Gastroesophageal sphincter (tissue), 4 donors: ENCODE data around the gene GPR183. TPM values are rescaled to one million over a fixed set of nuclear protein-coding genes. Genes with fewer than 3 reads are reported as not detected.
A peak's percentile ranks its signal among the peaks of the same experiment; 100 is the strongest.

ENCODE experiments used
- ATAC-seq: fragments of 150-250 bp; one replicate; pipeline ENCODE4 v1.9.1; 2016; ENCODE audit warnings: mild to moderate bottlenecking, moderate library complexity
- H3K27ac ChIP-seq, 4 donors: fragments of 200-600 bp; sonication (generic) in 3 of 4; 1 replicate in 3 of 4; 2 replicates in 1 of 4; pipeline ENCODE4 v1.5.1; 2016 to 2019
- H3K27me3 ChIP-seq: fragments of 200-600 bp; sonication (generic); one replicate; pipeline ENCODE4 v1.5.1; 2019
- H3K36me3 ChIP-seq, 2 donors: fragments of 200-600 bp; sonication (generic); one replicate each; pipeline ENCODE4 v1.5.1; 2019; ENCODE audit warnings: control low read depth in 1 of 2
- H3K4me1 ChIP-seq, 3 donors: fragments of 200-600 bp; sonication (generic); 1 replicate in 2 of 3; 2 replicates in 1 of 3; pipeline ENCODE4 v1.5.1; 2016 to 2019; ENCODE audit warnings: control low read depth in 2 of 3
- H3K4me3 ChIP-seq, 2 donors: fragments of 200-600 bp; sonication (generic); one replicate each; pipeline ENCODE4 v1.5.1; 2019; ENCODE audit warnings: mild to moderate bottlenecking in 1 of 2, moderate library complexity in 1 of 2
- H3K9me3 ChIP-seq, 3 donors: fragments of 200-600 bp; sonication (generic); one replicate each; pipeline ENCODE4 v1.5.1; 2017 to 2019; ENCODE audit warnings: control low read depth in 2 of 3
- EP300 ChIP-seq: sonication (generic); formaldehyde crosslinking; IDR thresholded peaks from one replicate; pipeline ENCODE4 v1.6.1; 2017; ENCODE audit warnings: antibody characterized with exemption, mild to moderate bottlenecking
- POLR2A ChIP-seq, 2 donors: fragments of 450-650 bp; IDR thresholded peaks; one replicate each; pipeline ENCODE4 v1.6.1; 2017; ENCODE audit warnings: antibody characterized with exemption in 2 of 2, mild to moderate bottlenecking in 2 of 2, moderate library complexity in 1 of 2
- POLR2AphosphoS5 ChIP-seq: sonication (generic); formaldehyde crosslinking; IDR thresholded peaks from one replicate; pipeline ENCODE4 v1.6.1; 2017; ENCODE audit warnings: antibody characterized with exemption
- WGBS, 2 donors: methylation state at CpG; one replicate each; pipeline ENCODE4 v1.1.5; 2018; ENCODE audit warnings: low coverage in 1 of 2; 5-methylcytosine and 5-hydroxymethylcytosine counted together
- total RNA-seq, 4 donors: library from RNA; depleted of rRNA; stranded (reverse); fragments of >200 nt; gene quantifications; one replicate each; pipeline ENCODE4 v1.1.0, GENCODE V29; 2016
- TF ChIP-seq, protein P1 (sequence below), 4 experiments: fragments of 200-600 bp in 2 of 4; fragments of 450-650 bp in 2 of 4; sonication (generic) in 1 of 4; IDR thresholded peaks; one replicate each; pipeline ENCODE4 v1.5.1; 2017 to 2019; ENCODE audit warnings: antibody characterized with exemption in 4 of 4, mild to moderate bottlenecking in 2 of 4, moderate library complexity in 2 of 4

The GPR183 gene
- total RNA-seq, 4 donors from 2014 or later, result 11.5 to 23.8 (median 18.1) TPM

- Histone ChIP-seq H3K36me3 (peaks cover 0 to 13% of the 10 kb centered on the region in 2 donors), H3K4me1 (no peaks in the 10 kb centered on the region), H3K27ac (peak overlapping the region in 1 of 4 donors; percentile 6), H3K9me3 (no peaks in the 10 kb centered on the region), H3K4me3 (no peak overlapping the region), H3K27me3 (no peaks in the 10 kb centered on the region)
- WGBS, 2 donors, result 71 to 77% methylated on average over 3 of the region's 3 CpGs
- TF ChIP-seq EP300 (no peak), POLR2A (IDR thresholded peaks at IDR 0.05) (no peak), POLR2AphosphoS5 (no peak)
- TF ChIP-seq, protein P1, sequence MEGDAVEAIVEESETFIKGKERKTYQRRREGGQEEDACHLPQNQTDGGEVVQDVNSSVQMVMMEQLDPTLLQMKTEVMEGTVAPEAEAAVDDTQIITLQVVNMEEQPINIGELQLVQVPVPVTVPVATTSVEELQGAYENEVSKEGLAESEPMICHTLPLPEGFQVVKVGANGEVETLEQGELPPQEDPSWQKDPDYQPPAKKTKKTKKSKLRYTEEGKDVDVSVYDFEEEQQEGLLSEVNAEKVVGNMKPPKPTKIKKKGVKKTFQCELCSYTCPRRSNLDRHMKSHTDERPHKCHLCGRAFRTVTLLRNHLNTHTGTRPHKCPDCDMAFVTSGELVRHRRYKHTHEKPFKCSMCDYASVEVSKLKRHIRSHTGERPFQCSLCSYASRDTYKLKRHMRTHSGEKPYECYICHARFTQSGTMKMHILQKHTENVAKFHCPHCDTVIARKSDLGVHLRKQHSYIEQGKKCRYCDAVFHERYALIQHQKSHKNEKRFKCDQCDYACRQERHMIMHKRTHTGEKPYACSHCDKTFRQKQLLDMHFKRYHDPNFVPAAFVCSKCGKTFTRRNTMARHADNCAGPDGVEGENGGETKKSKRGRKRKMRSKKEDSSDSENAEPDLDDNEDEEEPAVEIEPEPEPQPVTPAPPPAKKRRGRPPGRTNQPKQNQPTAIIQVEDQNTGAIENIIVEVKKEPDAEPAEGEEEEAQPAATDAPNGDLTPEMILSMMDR (IDR thresholded peaks at IDR 0.05), result no peak
- no peak for ATAC-seq
Observed at GRCh38 chr13:99258946-99259345, 48.3 kb downstream of the GPR183 start.

DNA sequence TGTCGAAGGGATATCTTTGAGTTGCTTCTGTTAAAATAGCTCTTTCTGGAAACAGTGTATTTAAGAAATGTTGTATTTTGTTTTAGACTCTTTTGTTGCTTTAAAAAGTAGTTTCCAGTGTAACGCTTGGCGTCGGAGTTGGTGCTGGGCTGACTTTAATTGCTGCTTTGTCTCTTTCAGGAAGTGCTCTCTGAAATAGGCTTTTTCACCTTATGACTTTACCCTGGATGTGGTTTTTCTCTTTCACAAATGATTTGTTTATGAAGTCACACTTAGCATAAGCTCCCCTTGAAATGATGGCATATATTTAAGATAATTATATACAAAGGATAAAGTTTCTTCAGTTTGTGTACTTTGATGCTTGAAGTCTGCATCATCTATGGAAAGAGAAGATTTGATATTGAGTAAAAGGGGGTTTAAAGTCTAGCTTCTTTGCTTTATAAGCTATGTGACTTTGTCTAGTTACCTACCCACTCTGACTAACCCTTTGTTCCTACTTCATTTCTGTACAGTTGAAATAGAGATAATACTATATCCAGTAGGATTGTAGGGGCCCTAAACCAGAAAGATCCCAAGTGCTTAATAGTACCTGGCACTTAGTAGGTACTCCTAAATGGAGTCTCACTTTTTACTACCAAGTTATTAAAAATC is 48.9 kb downstream of the GPR183 start, which contains the start of gene GPR18:
Gene GPR18, minus strand, starts transcription at position 170 of the 651 bp plus-strand sequence. CDS start 2,507 bp downstream, outside the sequence.
- no peak within 1 kb of the TSS for H3K4me3 ChIP-seq
- 77 to 79% methylated on average over 4 of the region's 4 CpGs for WGBS, 2 donors
- no peaks in the 10 kb centered on the region for H3K4me1 ChIP-seq
- no peaks in the 10 kb centered on the region for H3K27me3 ChIP-seq
- TF ChIP-seq, protein P1 (IDR thresholded peaks at IDR 0.05), result no peak
- no peak for TF ChIP-seq POLR2A (IDR thresholded peaks at IDR 0.05)
- peaks cover 0 to 13% of the 10 kb centered on the region in 2 donors for H3K36me3 ChIP-seq
- no peaks in the 10 kb centered on the region for H3K9me3 ChIP-seq
- H3K27ac ChIP-seq, result peak within 1 kb of the TSS in 1 of 4 donors; percentile 6
- no peak for ATAC-seq

- 73 to 82% methylated on average over 2 of the region's 2 CpGs for WGBS, 2 donors
Observed at GRCh38 chr13:99257291-99257690, 49.9 kb downstream of the GPR183 start.

DNA sequence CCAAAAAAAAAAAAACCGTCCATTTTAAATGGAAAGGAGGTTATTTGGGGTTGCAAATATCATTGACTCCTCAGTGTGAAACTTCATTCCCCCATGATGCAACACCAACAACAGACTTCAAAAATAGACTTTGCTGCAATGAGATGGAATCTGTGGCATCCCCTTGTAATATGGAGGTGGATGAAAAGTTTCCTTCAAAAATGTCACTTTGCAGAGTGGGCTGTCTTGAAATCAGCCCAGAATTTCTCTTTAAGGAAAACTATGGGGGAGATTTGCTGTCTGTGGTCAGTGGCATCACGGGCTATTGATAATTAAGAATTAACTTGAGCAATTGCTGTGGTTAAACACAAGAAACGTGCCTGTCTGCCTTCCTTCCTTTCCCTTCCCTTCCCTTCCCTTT is 50.5 kb downstream of the GPR183 start:
- peaks cover 0 to 13% of the 10 kb centered on the region in 2 donors for H3K36me3 ChIP-seq
- TF ChIP-seq EP300 (no peak), POLR2A (IDR thresholded peaks at IDR 0.05) (no peak), POLR2AphosphoS5 (no peak)
- TF ChIP-seq, protein P1 (IDR thresholded peaks at IDR 0.05), result no peak
- H3K9me3 ChIP-seq, result no peaks in the 10 kb centered on the region
- H3K27me3 ChIP-seq, result no peaks in the 10 kb centered on the region
- no peak overlapping the region for H3K27ac ChIP-seq
- no peak for ATAC-seq
- WGBS, 2 donors, result 46 to 62% methylated on average over 3 of the region's 3 CpGs
- H3K4me1 ChIP-seq, result no peaks in the 10 kb centered on the region
- H3K4me3 ChIP-seq, result no peak overlapping the region

More at GRCh38 chr13:99257291-99257690, 49.9 kb downstream of the GPR183 start:
- no peaks in the 10 kb centered on the region for H3K4me1 ChIP-seq
- H3K9me3 ChIP-seq, result no peaks in the 10 kb centered on the region
- TF ChIP-seq, protein P1 (IDR thresholded peaks at IDR 0.05), result no peak
- no peak for TF ChIP-seq POLR2A (IDR thresholded peaks at IDR 0.05)
- no peak for TF ChIP-seq EP300
- no peak for TF ChIP-seq POLR2AphosphoS5
- no peak overlapping the region for H3K4me3 ChIP-seq
- peaks cover 0 to 13% of the 10 kb centered on the region in 2 donors for H3K36me3 ChIP-seq
- ATAC-seq, result no peak
- no peaks in the 10 kb centered on the region for H3K27me3 ChIP-seq
- no peak overlapping the region for H3K27ac ChIP-seq

- TF ChIP-seq POLR2A (IDR thresholded peaks at IDR 0.05) (no peak), EP300 (no peak), POLR2AphosphoS5 (no peak)
- TF ChIP-seq, protein P1 (IDR thresholded peaks at IDR 0.05), result no peak
- ATAC-seq, result no peak
- Histone ChIP-seq H3K36me3 (peaks cover 0 to 13% of the 10 kb centered on the region in 2 donors), H3K27ac (no peak overlapping the region), H3K27me3 (no peaks in the 10 kb centered on the region), H3K9me3 (no peaks in the 10 kb centered on the region), H3K4me3 (no peak overlapping the region), H3K4me1 (no peaks in the 10 kb centered on the region)
- 91 to 100% methylated on average over 2 of the region's 2 CpGs for WGBS, 2 donors
Observed at GRCh38 chr13:99256283-99256682, 50.9 kb downstream of the GPR183 start.
